Keratinocyte (primary cell): Measurements from ENCODE around the gene TMPRSS11D. TPM values are rescaled to one million over a fixed set of nuclear protein-coding genes. Genes with fewer than 3 reads are reported as not detected.

Experiments used
- DNase-seq: peaks from one replicate; pipeline ENCODE4 v3.0.0-alpha.2; 2011; ENCODE audit warnings: low read depth, missing footprints, low spot score
- FAIRE-seq: peaks from 2 replicates; lab custom pipeline; 2011; peaks lifted over from hg19 to GRCh38; lab: Jason Lieb, UNC
- H2AFZ ChIP-seq: 2 replicates; pipeline ENCODE4 v1.6.0; 2012; ENCODE audit warnings: low read length, control low read depth, inconsistent platforms; ENCODE audit not compliant: control insufficient read depth
- H3K27ac ChIP-seq: 2 replicates; pipeline ENCODE4 v1.5.1; 2011; ENCODE audit warnings: low read length; ENCODE audit not compliant: control insufficient read depth, insufficient read depth
- H3K27me3 ChIP-seq: 3 replicates; pipeline ENCODE4 v1.6.0; 2011; ENCODE audit warnings: low read length; ENCODE audit not compliant: control insufficient read depth, insufficient read depth; ENCODE audit errors: extremely low read depth
- H3K36me3 ChIP-seq, 2 experiments: 2 replicates in 1 of 2; 3 replicates in 1 of 2; pipeline ENCODE4 v1.5.1; 2011; ENCODE audit warnings: low read length in 2 of 2, mild to moderate bottlenecking in 1 of 2; ENCODE audit not compliant: control insufficient read depth in 2 of 2, insufficient read depth in 2 of 2; ENCODE audit errors: extremely low read depth in 1 of 2
- H3K4me1 ChIP-seq: 3 replicates; pipeline ENCODE4 v1.5.1; 2011; ENCODE audit warnings: low read length; ENCODE audit not compliant: control insufficient read depth, insufficient read depth; ENCODE audit errors: extremely low read depth
- H3K4me2 ChIP-seq: 3 replicates; pipeline ENCODE4 v1.6.0; 2011; ENCODE audit warnings: low read depth, low read length; ENCODE audit not compliant: control insufficient read depth, insufficient read depth; ENCODE audit errors: extremely low read depth
- H3K4me3 ChIP-seq, 3 experiments: fragments of 200-600 bp in 1 of 3; sonication (generic) in 1 of 3; 2 replicates in 2 of 3; 3 replicates in 1 of 3; pipeline ENCODE4 v1.5.1; 2011 to 2016; ENCODE audit warnings: low read length in 3 of 3, mild to moderate bottlenecking in 3 of 3, control low read depth in 2 of 3, inconsistent platforms in 1 of 3, low read depth in 1 of 3, mixed read lengths in 1 of 3, mixed run types in 1 of 3, moderate library complexity in 1 of 3; ENCODE audit not compliant: control insufficient read depth in 2 of 3, insufficient read depth in 2 of 3; ENCODE audit errors: extremely low read depth in 1 of 3
- H3K79me2 ChIP-seq: 2 replicates; pipeline ENCODE4 v1.6.0; 2012; ENCODE audit warnings: low read length; ENCODE audit not compliant: control insufficient read depth, insufficient read depth
- H3K9ac ChIP-seq: 3 replicates; pipeline ENCODE4 v1.6.0; 2011; ENCODE audit warnings: low read length; ENCODE audit not compliant: control insufficient read depth, insufficient read depth; ENCODE audit errors: extremely low read depth
- H3K9me1 ChIP-seq: 3 replicates; pipeline ENCODE4 v1.6.0; 2011; ENCODE audit warnings: low read length; ENCODE audit not compliant: control insufficient read depth, insufficient read depth; ENCODE audit errors: extremely low read depth
- H3K9me3 ChIP-seq: 2 replicates; pipeline ENCODE4 v1.5.1; 2012; ENCODE audit warnings: low read depth, low read length; ENCODE audit not compliant: control insufficient read depth
- H4K20me1 ChIP-seq: 3 replicates; pipeline ENCODE4 v1.6.0; 2011; ENCODE audit warnings: low read length; ENCODE audit not compliant: control insufficient read depth, insufficient read depth; ENCODE audit errors: extremely low read depth
- EZH2 ChIP-seq: IDR thresholded peaks from one replicate; pipeline ENCODE4 v1.6.1; 2012; ENCODE audit warnings: inconsistent platforms, mild to moderate bottlenecking, low read length, moderate library complexity
- dilution Hi-C: fragments of 300-500 bp; cut with MboI; formaldehyde crosslinking; loops from one replicate; pipeline ENCODE4 v1.7.0; 2020; ENCODE audit warnings: low sequenced_read_pairs; ENCODE audit not compliant: extremely low pct_ligation_motif_present
- polyA plus RNA-seq, 5 experiments: library from polyadenylated mRNA; depleted of rRNA in 3 of 5; stranded (reverse) in 3 of 5; stranded (forward) in 1 of 5; unstranded in 1 of 5; fragments of >200 nt; gene quantifications; 1 replicate in 1 of 5; 2 replicates in 3 of 5; 3 replicates in 1 of 5; pipeline versions ENCODE4 v1.2.1 to v1.2.3, GENCODE V29; 2011 to 2012; ENCODE audit warnings: missing spikeins in 2 of 5, low read depth in 1 of 5, low replicate concordance in 1 of 5
- TF ChIP-seq, protein P1 (sequence below), 3 experiments: IDR thresholded peaks in 1 of 3; conservative IDR thresholded peaks in 1 of 3; optimal IDR thresholded peaks in 1 of 3; 2 replicates in 2 of 3; 3 replicates in 1 of 3; pipeline versions ENCODE3 to v1.5.1; 2011; ENCODE audit warnings: low read length in 3 of 3, mild to moderate bottlenecking in 3 of 3, moderate library complexity in 2 of 3, control low read depth in 1 of 3, inconsistent platforms in 1 of 3; ENCODE audit not compliant: insufficient read depth in 2 of 3; ENCODE audit errors: extremely low read depth in 1 of 3

Gene TMPRSS11D
- polyA plus RNA-seq, 1 donor (not counting 4 experiments of a cell fraction or from before 2014, with no cell fraction given), result 0.28 TPM

DNA sequence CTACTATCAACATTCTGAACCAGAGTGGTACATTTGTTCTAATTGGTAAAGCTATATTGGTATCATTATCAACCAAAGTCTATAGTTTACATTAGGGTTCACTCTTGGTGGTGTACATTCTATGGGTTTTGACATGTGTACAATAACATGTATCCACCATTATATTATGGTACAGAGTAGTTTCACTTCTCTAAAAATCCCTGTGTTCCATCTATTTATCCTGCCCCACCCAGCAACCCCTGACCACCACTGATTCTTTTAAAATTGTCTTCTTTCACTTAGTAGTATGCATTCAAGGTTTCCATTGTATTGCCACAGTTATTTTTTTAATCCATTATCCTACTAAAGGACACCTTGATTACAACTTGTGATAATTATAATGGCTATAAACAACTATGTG, 15.3 kb upstream of the TMPRSS11D start:
- no peaks in the 10 kb centered on the region for H3K9me1 ChIP-seq
- H3K36me3 ChIP-seq, result no peaks in the 10 kb centered on the region
- H3K4me2 ChIP-seq, result no peak overlapping the region
- FAIRE-seq (no peak), DNase-seq (no peak)
- H3K79me2 ChIP-seq, result no peaks in the 10 kb centered on the region
- H3K4me1 ChIP-seq, result no peaks in the 10 kb centered on the region
- no peaks in the 10 kb centered on the region for H3K27me3 ChIP-seq
- H3K9ac ChIP-seq, result no peak overlapping the region
- dilution Hi-C loops, result no loop called here
- H3K27ac ChIP-seq, result no peak overlapping the region
- H2AFZ ChIP-seq, result no peak overlapping the region
- TF ChIP-seq EZH2, result no peak
- H3K4me3 ChIP-seq, result no peak overlapping the region
- H4K20me1 ChIP-seq, result no peaks in the 10 kb centered on the region
- no peaks in the 10 kb centered on the region for H3K9me3 ChIP-seq

DNA sequence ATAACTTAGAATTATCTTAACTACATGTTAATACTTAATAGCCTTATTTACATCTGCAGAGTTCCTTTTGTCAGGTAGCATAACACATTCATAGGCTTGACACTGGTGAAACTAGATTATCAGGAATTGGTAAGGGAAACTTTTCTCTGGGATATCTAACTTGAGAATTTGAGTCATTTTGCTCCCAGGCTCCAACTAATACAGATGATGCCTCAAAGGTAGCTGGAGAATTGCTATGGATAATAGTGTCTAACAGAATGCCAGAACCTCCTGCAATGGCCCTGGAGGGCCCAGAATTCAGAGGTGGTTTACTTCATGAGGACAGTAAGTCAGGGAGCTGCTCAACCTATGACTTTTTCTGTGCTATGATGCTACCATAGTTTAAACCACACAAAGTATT, 13.9 kb upstream of the TMPRSS11D start:
- no peak overlapping the region for H3K27ac ChIP-seq
- no peak overlapping the region for H2AFZ ChIP-seq
- H3K4me1 ChIP-seq, result no peaks in the 10 kb centered on the region
- H3K4me3 ChIP-seq, result no peak overlapping the region
- H3K79me2 ChIP-seq, result no peaks in the 10 kb centered on the region
- no peak overlapping the region for H3K4me2 ChIP-seq
- no peaks in the 10 kb centered on the region for H3K9me1 ChIP-seq
- dilution Hi-C loops, result no loop called here
- H3K9ac ChIP-seq, result no peak overlapping the region
- no peaks in the 10 kb centered on the region for H4K20me1 ChIP-seq
- TF ChIP-seq EZH2, result no peak
- H3K9me3 ChIP-seq, result no peaks in the 10 kb centered on the region
- peak; percentile 39 for FAIRE-seq
- DNase-seq, result no peak
- no peaks in the 10 kb centered on the region for H3K27me3 ChIP-seq
- H3K36me3 ChIP-seq, result no peaks in the 10 kb centered on the region

DNA sequence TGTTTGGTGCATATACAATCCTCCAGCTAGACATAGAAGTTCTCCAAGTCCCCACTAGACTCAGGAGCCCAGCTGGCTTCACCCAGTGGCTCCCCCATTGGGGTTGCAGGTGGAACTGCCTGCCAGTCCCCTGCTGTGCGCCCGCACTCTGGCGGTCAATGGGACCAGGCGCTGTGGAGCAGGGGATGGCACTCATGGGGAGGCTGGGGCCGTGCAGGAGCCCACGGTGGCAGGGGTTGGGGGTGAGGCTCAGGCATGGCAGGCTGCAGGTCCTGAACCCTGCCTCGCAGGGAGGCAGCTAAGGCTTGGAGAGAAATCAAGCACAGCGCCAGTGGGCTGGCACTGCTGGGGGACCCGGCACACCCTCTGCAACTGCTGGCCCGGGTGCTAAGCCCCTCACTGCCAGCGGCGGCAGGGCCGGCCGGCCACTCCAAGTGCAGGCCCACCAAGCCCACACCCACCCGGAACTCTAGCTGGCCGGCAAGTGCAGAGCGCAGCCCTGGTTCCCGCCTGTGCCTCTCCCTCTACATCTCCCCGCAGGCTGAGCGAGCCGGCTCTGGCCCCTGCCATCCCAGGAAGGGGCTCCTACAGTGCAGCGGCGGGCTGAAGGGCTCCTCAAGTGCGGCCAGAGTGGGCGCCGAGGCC, 12.7 kb upstream of the TMPRSS11D start:
- no peak overlapping the region for H2AFZ ChIP-seq
- no peaks in the 10 kb centered on the region for H3K9me3 ChIP-seq
- no peak for TF ChIP-seq EZH2
- TF ChIP-seq, protein P1, sequence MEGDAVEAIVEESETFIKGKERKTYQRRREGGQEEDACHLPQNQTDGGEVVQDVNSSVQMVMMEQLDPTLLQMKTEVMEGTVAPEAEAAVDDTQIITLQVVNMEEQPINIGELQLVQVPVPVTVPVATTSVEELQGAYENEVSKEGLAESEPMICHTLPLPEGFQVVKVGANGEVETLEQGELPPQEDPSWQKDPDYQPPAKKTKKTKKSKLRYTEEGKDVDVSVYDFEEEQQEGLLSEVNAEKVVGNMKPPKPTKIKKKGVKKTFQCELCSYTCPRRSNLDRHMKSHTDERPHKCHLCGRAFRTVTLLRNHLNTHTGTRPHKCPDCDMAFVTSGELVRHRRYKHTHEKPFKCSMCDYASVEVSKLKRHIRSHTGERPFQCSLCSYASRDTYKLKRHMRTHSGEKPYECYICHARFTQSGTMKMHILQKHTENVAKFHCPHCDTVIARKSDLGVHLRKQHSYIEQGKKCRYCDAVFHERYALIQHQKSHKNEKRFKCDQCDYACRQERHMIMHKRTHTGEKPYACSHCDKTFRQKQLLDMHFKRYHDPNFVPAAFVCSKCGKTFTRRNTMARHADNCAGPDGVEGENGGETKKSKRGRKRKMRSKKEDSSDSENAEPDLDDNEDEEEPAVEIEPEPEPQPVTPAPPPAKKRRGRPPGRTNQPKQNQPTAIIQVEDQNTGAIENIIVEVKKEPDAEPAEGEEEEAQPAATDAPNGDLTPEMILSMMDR (optimal IDR thresholded peaks at IDR 0.05 in 1 of 3, IDR thresholded peaks at IDR 0.05 in 1 of 3, conservative IDR thresholded peaks at IDR 0.05 in 1 of 3; ENCODE audit: extremely low read depth in 1 of 3, insufficient read depth in 2 of 3, low read length in 3 of 3), result no peak
- no peak overlapping the region for H3K4me2 ChIP-seq
- no peak overlapping the region for H3K9ac ChIP-seq
- DNase-seq (no peak), FAIRE-seq (no peak)
- dilution Hi-C loops, result no loop called here
- H3K27me3 ChIP-seq, result no peaks in the 10 kb centered on the region
- no peaks in the 10 kb centered on the region for H3K79me2 ChIP-seq
- no peaks in the 10 kb centered on the region for H3K36me3 ChIP-seq
- no peak overlapping the region for H3K27ac ChIP-seq
- no peaks in the 10 kb centered on the region for H4K20me1 ChIP-seq
- peaks cover 7% of the 10 kb centered on the region for H3K4me1 ChIP-seq
- H3K4me3 ChIP-seq, result no peak overlapping the region
- H3K9me1 ChIP-seq, result no peaks in the 10 kb centered on the region
